AG04450 (cell line): ENCODE results near the gene RPS2. TPM values are rescaled to one million over a fixed set of nuclear protein-coding genes. Genes with fewer than 3 reads are reported as not detected.
"Not testable (repeated sequence)": the region's sequence is repeated elsewhere in the genome, so short reads cannot be mapped to it uniquely, and the experiment has no call there.

ENCODE experiments used
- CTCF ChIA-PET: fragments of 300-600, 350-600 bp; formaldehyde crosslinking; extraction: SDS; loops from one replicate; lab custom pipeline; 2022; ENCODE audit warnings: antibody characterized with exemption, inconsistent platforms; lab: Charles Lee
- POLR2A ChIA-PET: fragments of 350-600 bp; formaldehyde crosslinking; extraction: SDS; loops from one replicate; lab custom pipeline; 2021; ENCODE audit warnings: antibody characterized with exemption, inconsistent platforms; lab: Yijun Ruan, JAX
- DNase-seq: peaks from one replicate; pipeline ENCODE4 v3.0.0-alpha.2; 2011; ENCODE audit warnings: low read depth, low spot score
- H3K27ac ChIP-seq: one replicate; pipeline ENCODE4 v1.5.1; 2012; ENCODE audit warnings: low read depth, low read length, control low read depth
- H3K27me3 ChIP-seq: one replicate; pipeline ENCODE4 v1.6.0; 2012; ENCODE audit warnings: low read length; ENCODE audit not compliant: control insufficient read depth, insufficient read depth
- H3K4me3 ChIP-seq: 2 replicates; pipeline ENCODE4 v1.5.1; 2011; ENCODE audit warnings: mild to moderate bottlenecking, low read depth, low read length, control low read depth
- H3K9me3 ChIP-seq: 2 replicates; pipeline ENCODE4 v1.5.1; 2012; ENCODE audit warnings: low read length; ENCODE audit not compliant: control insufficient read depth, insufficient read depth
- CTCF ChIP-seq: IDR thresholded peaks from 2 replicates; pipeline ENCODE4 v1.5.1; 2011; ENCODE audit warnings: low read depth, low read length, control low read depth, inconsistent platforms
- polyA plus RNA-seq: library from polyadenylated mRNA; depleted of rRNA; stranded (reverse); fragments of >200 nt; gene quantifications from 2 replicates; pipeline ENCODE4 v1.2.3, GENCODE V29; 2011

Gene RPS2
- polyA plus RNA-seq, 1 experiment, result 2,494 TPM

GRCh38 chr16:1961651-1962067, 3.0 kb downstream of the RPS2 start:
- TF ChIP-seq CTCF, result no peak
- CTCF ChIA-PET, result interaction anchor here (1.7 kb wide), 1 partner anchor 179 kb away, joined by 5 read pairs; no protein-coding TSS in a partner anchor

DNA sequence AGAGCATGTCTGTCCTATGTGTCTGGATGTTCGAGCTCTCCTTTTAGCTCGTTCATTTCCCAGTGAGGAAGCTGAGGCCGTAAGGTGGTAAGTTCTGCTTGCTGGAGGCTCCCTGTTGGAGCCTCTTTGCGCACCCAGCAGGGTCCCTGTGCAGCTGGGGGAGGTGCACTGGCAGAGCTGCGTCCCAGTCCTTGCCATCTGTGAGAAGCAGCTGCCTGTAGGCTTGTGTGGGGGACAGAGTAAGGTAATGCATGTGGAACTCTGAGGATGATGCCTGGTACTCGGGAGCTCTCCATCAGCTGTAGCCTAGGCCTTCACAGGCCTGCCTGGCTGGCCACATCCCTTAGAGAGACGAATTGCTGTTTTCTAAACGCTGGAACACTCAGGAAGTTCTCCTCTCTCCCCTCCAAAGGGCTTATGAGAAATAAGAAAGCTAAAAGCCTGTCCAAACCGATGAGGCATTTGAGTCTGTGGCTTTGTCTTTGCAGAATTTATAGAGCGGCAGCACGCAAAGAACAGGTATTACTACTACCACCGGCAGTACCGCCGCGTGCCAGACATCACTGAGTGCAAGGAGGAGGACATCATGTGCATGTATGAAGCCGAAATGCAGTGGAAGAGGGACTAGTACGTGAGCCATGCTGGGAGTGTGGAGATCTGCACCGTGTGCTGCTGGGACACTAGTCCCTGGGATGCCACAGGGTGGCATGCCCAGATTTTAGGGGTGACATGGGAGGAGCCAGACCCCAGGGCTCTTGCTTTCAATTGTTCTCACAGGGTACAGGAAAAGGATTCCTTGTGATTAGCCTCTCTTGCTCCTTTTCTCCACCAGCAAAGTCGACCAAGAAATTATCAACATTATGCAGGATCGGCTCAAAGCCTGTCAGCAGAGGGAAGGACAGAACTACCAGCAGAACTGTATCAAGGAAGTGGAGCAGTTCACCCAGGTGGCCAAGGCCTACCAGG, 3.7 kb downstream of the RPS2 start:
- POLR2A ChIA-PET, result interaction anchor here (0.6 to 1.7 kb wide), 6 partner anchors 10 to 194 kb away, joined by 3 to 9 read pairs (median 6); partner anchors contain the start of genes MSRB1, RAB26, TBL3 and TRAF7
- H3K9me3 ChIP-seq, result peaks cover 3% of the 10 kb centered on the region; the same call in 1 of the 2 replicates
- TF ChIP-seq CTCF, result no peak
- H3K27ac ChIP-seq, result peak overlapping the region; percentile 40
- H3K4me3 ChIP-seq, result peak overlapping the region; percentile 86
- no peak for DNase-seq
- H3K27me3 ChIP-seq, result no peaks in the 10 kb centered on the region
- CTCF ChIA-PET, result interaction anchor here (1.7 kb wide), 1 partner anchor 180 kb away, joined by 5 read pairs; no protein-coding TSS in a partner anchor

More at GRCh38 chr16:1961651-1962067, 3.0 kb downstream of the RPS2 start:
- Histone ChIP-seq H3K27me3 (no peaks in the 10 kb centered on the region), H3K9me3 (peaks cover 3% of the 10 kb centered on the region; the same call in 1 of the 2 replicates), H3K4me3 (no peak overlapping the region), H3K27ac (no peak overlapping the region)
- no peak for DNase-seq
- POLR2A ChIA-PET, result interaction anchor here (1.0 to 1.7 kb wide), 3 partner anchors 9 to 194 kb away, joined by 3 to 8 read pairs (median 4); partner anchors contain the start of genes MSRB1, TBL3 and TRAF7

DNA sequence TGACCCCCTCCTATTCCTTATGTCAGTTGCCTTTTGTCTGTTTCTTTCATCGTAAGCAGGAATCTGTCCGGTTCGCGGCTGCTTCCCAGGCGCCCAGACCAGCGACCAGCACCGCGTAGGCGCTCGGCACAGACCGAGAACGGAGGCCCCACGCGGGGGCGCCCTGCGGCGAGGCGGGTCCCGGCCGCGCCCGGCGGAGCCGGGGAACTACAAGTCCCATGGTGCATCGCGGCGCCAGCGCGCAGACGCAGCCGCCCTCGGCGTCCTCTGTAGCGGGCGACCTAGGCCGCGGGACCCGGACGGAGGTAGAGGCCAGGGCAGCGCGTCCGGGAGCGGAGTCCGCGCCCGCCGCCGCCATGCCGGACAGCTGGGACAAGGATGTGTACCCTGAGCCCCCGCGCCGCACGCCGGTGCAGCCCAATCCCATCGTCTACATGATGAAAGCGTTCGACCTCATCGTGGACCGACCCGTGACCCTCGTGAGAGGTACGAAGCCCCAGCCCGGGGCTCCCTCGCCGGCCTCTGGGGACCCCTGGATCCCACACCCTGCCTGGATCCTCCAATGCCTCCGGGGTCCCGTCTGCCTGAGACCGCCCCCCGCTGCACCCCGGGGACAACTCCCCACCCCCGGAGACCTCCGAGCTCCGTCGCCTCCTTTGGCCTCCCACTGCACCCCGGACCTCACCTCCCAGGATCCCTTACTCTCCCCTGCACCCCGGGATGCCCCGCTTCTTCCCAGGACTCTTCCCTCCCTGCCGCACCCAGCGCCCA, 5.2 kb downstream of the RPS2 start, which contains the start of gene NDUFB10:
Gene NDUFB10 (plus strand): TSS at position 270 of the 771 bp plus-strand sequence. CDS start 87 bp downstream, at position 357.
- Histone ChIP-seq H3K27ac (peak within 1 kb of the TSS; percentile 21), H3K9me3 (peaks cover 3% of the 10 kb centered on the region; the same call in 1 of the 2 replicates), H3K4me3 (peak within 1 kb of the TSS; percentile 86), H3K27me3 (no peaks in the 10 kb centered on the region)
- TF ChIP-seq CTCF, result peak; percentile 63
- POLR2A ChIA-PET, result interaction anchor here (0.9 kb wide), 1 partner anchor 18 kb away, joined by 3 read pairs; no protein-coding TSS in a partner anchor
- CTCF ChIA-PET, result no interaction called here
- peak; percentile 67 for DNase-seq

- peaks cover 3% of the 10 kb centered on the region; the same call in 1 of the 2 replicates for H3K9me3 ChIP-seq
- no peak for TF ChIP-seq CTCF
- no peaks in the 10 kb centered on the region for H3K27me3 ChIP-seq
- H3K27ac ChIP-seq, result peak overlapping the region; percentile 21
- peak overlapping the region; percentile 43 for H3K4me3 ChIP-seq
- no peak for DNase-seq
- CTCF ChIA-PET, result interaction anchor here (2.2 kb wide), 1 partner anchor 182 kb away, joined by 7 read pairs; no protein-coding TSS in a partner anchor
- POLR2A ChIA-PET, result no interaction called here
These were observed 5.8 kb downstream of the RPS2 start for GRCh38 chr16:1958715-1959268.

GRCh38 chr16:1958143-1958491, 6.5 kb downstream of the RPS2 start:
- not testable (repeated sequence) for H3K4me3 ChIP-seq, H3K27me3 ChIP-seq
- CTCF ChIA-PET, result interaction anchor here (2.2 kb wide), 1 partner anchor 182 kb away, joined by 7 read pairs; no protein-coding TSS in a partner anchor

GRCh38 chr16:1957434-1958142, 7.0 kb downstream of the RPS2 start:
- ChIA-PET CTCF (interaction anchor here (2.2 kb wide), 1 partner anchor 183 kb away, joined by 7 read pairs; no protein-coding TSS in a partner anchor), POLR2A (interaction anchor here (1.1 kb wide), 1 partner anchor 14 kb away, joined by 6 read pairs; the partner anchor contains the start of gene MSRB1)
- H3K27ac ChIP-seq, H3K4me3 ChIP-seq, H3K27me3 ChIP-seq, H3K9me3 ChIP-seq, DNase-seq: not testable (repeated sequence)

More at GRCh38 chr16:1958143-1958491, 6.5 kb downstream of the RPS2 start:
- POLR2A ChIA-PET, H3K27ac ChIP-seq, DNase-seq, H3K9me3 ChIP-seq: not testable (repeated sequence)
